ENCODE measurements around the gene VPS37D. TPM values are rescaled to one million over a fixed set of nuclear protein-coding genes. Genes with fewer than 3 reads are reported as not detected.

The VPS37D gene
- total and polyA plus RNA-seq, 2 experiments from 2014 or later, result 2.2 to 7.0 TPM

GRCh38 chr7:73645643-73646174 lies 21.9 kb upstream of the VPS37D start:
- Histone ChIP-seq H3K4me3 (no peak overlapping the region), H2AFZ (no peak overlapping the region), H3F3A (replicated peaks; ENCODE audit: low read depth) (no peaks in the 10 kb centered on the region), H3K9me2 (ENCODE audit: insufficient read depth) (no peaks in the 10 kb centered on the region), H3K79me2 (replicated peaks; ENCODE audit: insufficient read depth) (no peaks in the 10 kb centered on the region), H3K4me2 (no peak overlapping the region), H3K36me3 (ENCODE audit: insufficient read depth) (no peaks in the 10 kb centered on the region), H3K27ac (ENCODE audit: low read depth) (no peak overlapping the region), H3K4me1 (ENCODE audit: insufficient read depth) (peaks cover 11% of the 10 kb centered on the region; the same call in 1 of the 2 replicates), H3K27me3 (ENCODE audit: insufficient read depth) (peaks cover 38% of the 10 kb centered on the region), H4K20me1 (replicated peaks; ENCODE audit: insufficient read depth) (no peaks in the 10 kb centered on the region)
- H3K36me3 Mint-ChIP-seq (ENCODE audit: low read depth), result no peaks in the 10 kb centered on the region; the same call in 2 of the 3 replicates
- H3K4me1 Mint-ChIP-seq, result peaks cover 9% of the 10 kb centered on the region
- no peak overlapping the region for H3K4me3 Mint-ChIP-seq
- TF ChIP-seq ETS1 (IDR thresholded peaks at IDR 0.05) (no peak), JUNB (IDR thresholded peaks at IDR 0.05; ENCODE audit: unreplicated experiment) (no peak), EZH2phosphoT487 (IDR thresholded peaks at IDR 0.05; ENCODE audit: unreplicated experiment) (no peak), ZNF331 (CRISPR knock-in tag; IDR thresholded peaks at IDR 0.05; ENCODE audit: low read depth) (no peak)
- ATAC-seq (no peak), DNase-seq (ENCODE audit: low spot score) (no peak)
- H3K27ac Mint-ChIP-seq, result no peak overlapping the region
- peaks cover 37% of the 10 kb centered on the region for H3K27me3 Mint-ChIP-seq (ENCODE audit: insufficient read depth, low read depth, poor library complexity)
- no peaks in the 10 kb centered on the region for H3K9me3 Mint-ChIP-seq

GRCh38 chr7:73646785-73647724 lies 20.6 kb upstream of the VPS37D start:
- Histone ChIP-seq H3K27me3 (ENCODE audit: insufficient read depth) (peaks cover 42% of the 10 kb centered on the region), H3K79me2 (replicated peaks; ENCODE audit: insufficient read depth) (no peaks in the 10 kb centered on the region), H3F3A (replicated peaks; ENCODE audit: low read depth) (no peaks in the 10 kb centered on the region), H3K4me1 (ENCODE audit: insufficient read depth) (peaks cover 11% of the 10 kb centered on the region; the same call in 1 of the 2 replicates), H3K27ac (ENCODE audit: low read depth) (no peak overlapping the region), H3K4me2 (peak overlapping the region; percentile 86), H3K4me3 (peak overlapping the region; percentile 76), H3K9me2 (ENCODE audit: insufficient read depth) (no peaks in the 10 kb centered on the region), H2AFZ (peak overlapping the region; percentile 91), H3K36me3 (ENCODE audit: insufficient read depth) (no peaks in the 10 kb centered on the region), H4K20me1 (replicated peaks; ENCODE audit: insufficient read depth) (no peaks in the 10 kb centered on the region)
- peak; percentile 14 for ATAC-seq
- Mint-ChIP-seq H3K9me3 (no peaks in the 10 kb centered on the region), H3K27me3 (ENCODE audit: insufficient read depth, low read depth, poor library complexity) (peaks cover 36% of the 10 kb centered on the region), H3K27ac (no peak overlapping the region), H3K4me3 (peak overlapping the region; percentile 65), H3K36me3 (ENCODE audit: low read depth) (no peaks in the 10 kb centered on the region; the same call in 2 of the 3 replicates), H3K4me1 (peaks cover 9% of the 10 kb centered on the region)
- no peak for TF ChIP-seq EZH2phosphoT487 (IDR thresholded peaks at IDR 0.05; ENCODE audit: unreplicated experiment)
- TF ChIP-seq EZH2 (IDR thresholded peaks at IDR 0.05; ENCODE audit: low read depth, unreplicated experiment), result peak; percentile 16
- no peak for DNase-seq (ENCODE audit: low spot score)

Data from GM23338 (cell line).